Measurements from ENCODE around the gene GRIN2D.

The GRIN2D gene

GRCh38 chr19:48442116-48443035 lies 48.9 kb downstream of the GRIN2D start:
- no peak for DNase-seq (ENCODE audit: low read depth)

GRCh38 chr19:48443256-48443655 lies 49.8 kb downstream of the GRIN2D start:
- no peak for DNase-seq (ENCODE audit: low read depth)

Measured in GM04504 (cell line).